HG02973 (cell line): ENCODE measurements around the gene PTGIS.
"Not testable (repeated sequence)": the region's sequence is repeated elsewhere in the genome, so short reads cannot be mapped to it uniquely, and the experiment has no call there.

Experiments
- ATAC-seq: cut with Tn5 transposase; IDR thresholded peaks from one replicate; pipeline ENCODE4 v1.9.1; 2021; ENCODE audit warnings: moderate library complexity; ENCODE audit not compliant: unreplicated experiment

The PTGIS gene

GRCh38 chr20:49567421-49568277 lies at the start of gene PTGIS:
PTGIS (minus strand) TSS chr20:49568137; CDS start chr20:49568116, 21 bp downstream.
- no peak for ATAC-seq

GRCh38 chr20:49617394-49617793 lies 49.5 kb upstream of the PTGIS start:
- not testable (repeated sequence) for ATAC-seq

- ATAC-seq: no peak
Observed at GRCh38 chr20:49616154-49617007, 48.4 kb upstream of the PTGIS start.

- ATAC-seq: no peak
Observed at GRCh38 chr20:49615401-49616153, 47.6 kb upstream of the PTGIS start.

GRCh38 chr20:49615051-49615400 lies 47.1 kb upstream of the PTGIS start:
- not testable (repeated sequence) for ATAC-seq

GRCh38 chr20:49614338-49615050 lies 46.6 kb upstream of the PTGIS start:
- no peak for ATAC-seq

- ATAC-seq: no peak
Observed at GRCh38 chr20:49612127-49612738, 44.3 kb upstream of the PTGIS start.

GRCh38 chr20:49611539-49612126 lies 43.7 kb upstream of the PTGIS start:
- ATAC-seq: not testable (repeated sequence)

- ATAC-seq: no peak
Observed at GRCh38 chr20:49610691-49611538, 43.0 kb upstream of the PTGIS start.

GRCh38 chr20:49608752-49609670 lies 41.1 kb upstream of the PTGIS start:
- ATAC-seq: no peak

- no peak for ATAC-seq
Observed at GRCh38 chr20:49607568-49607967, 39.6 kb upstream of the PTGIS start.

- no peak for ATAC-seq
Observed at GRCh38 chr20:49603209-49603627, 35.3 kb upstream of the PTGIS start.

GRCh38 chr20:49602345-49603208 lies 34.6 kb upstream of the PTGIS start:
- no peak for ATAC-seq

- ATAC-seq: no peak
Observed at GRCh38 chr20:49601153-49601924, 33.4 kb upstream of the PTGIS start.

GRCh38 chr20:49599746-49600113 lies 31.8 kb upstream of the PTGIS start:
- ATAC-seq: no peak

GRCh38 chr20:49597825-49598395 lies 30.0 kb upstream of the PTGIS start:
- ATAC-seq: no peak
